Astrocyte (in vitro differentiated cells and primary cell): ENCODE measurements around the gene TIMM44.

Source experiments
- CTCF ChIP-seq: IDR thresholded peaks from 2 replicates; pipeline ENCODE4 v1.5.1; 2011; ENCODE audit warnings: low read depth, mild to moderate bottlenecking, inconsistent platforms, low read length, moderate library complexity; ENCODE audit not compliant: insufficient read depth
- EZH2 ChIP-seq: IDR thresholded peaks from 2 replicates; pipeline ENCODE4 v1.6.1; 2012; ENCODE audit warnings: mild to moderate bottlenecking, low read length, inconsistent platforms; ENCODE audit not compliant: insufficient read depth

- TF ChIP-seq CTCF (no peak), EZH2 (no peak)
Observed at GRCh38 chr19:7942981-7943443, 454 bp downstream of the TIMM44 start.
